ENCODE measurements around the gene ENDOU. TPM values are rescaled to one million over a fixed set of nuclear protein-coding genes. Genes with fewer than 3 reads are reported as not detected.

ENDOU gene
- total and polyA plus RNA-seq, 2 donors (not counting 3 experiments of a cell fraction or from before 2014, with no cell fraction given), result not detected

DNA sequence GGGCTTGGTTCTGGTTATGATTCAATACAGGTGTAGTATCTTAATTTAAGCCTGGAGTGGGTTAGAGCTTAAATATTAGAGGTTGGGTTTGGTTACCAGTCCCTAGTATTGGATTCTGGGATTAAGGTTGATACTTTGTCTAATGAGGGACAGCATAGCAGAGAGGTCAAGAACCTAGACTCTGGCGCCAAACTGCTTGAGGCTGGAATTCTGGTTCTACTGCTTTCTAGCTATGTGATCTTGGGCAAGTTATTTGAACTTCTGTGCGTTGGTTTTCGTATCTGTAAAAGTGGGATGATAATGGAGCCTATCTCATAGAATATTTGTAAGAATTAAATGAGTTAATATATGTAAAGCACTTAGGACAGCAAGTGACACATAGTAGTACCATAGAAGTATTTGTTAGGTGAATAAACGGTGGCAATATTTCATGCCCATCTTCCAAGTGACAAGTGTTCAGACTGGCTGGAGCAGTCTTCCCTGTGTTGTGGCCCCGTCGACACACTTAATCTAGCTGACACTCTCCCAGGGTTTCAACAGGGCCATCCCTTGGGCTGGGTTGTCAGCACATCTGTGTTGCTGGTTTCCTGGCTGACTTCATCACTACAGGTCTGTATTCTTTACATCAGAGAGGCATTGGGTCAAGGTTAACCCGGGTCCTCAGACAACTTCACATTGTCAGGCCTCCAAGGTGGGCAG is 3.0 kb downstream of the ENDOU start:
- no peak overlapping the region for H2AFZ ChIP-seq (ENCODE audit: low read depth, low read length)
- H3K4me2 ChIP-seq (ENCODE audit: insufficient read depth, low read length), result no peak overlapping the region
- intact Hi-C loops (cut with micrococcal nuclease) (no loop called here), dilution Hi-C loops (cut with MboI; ENCODE audit: extremely low pct_ligation_motif_present, low sequenced_read_pairs) (no loop called here)
- H3K27me3 ChIP-seq (ENCODE audit: control insufficient read depth in 2 of 2, insufficient read depth in 2 of 2, low read length in 2 of 2), result no peaks in the 10 kb centered on the region
- peaks cover 6% of the 10 kb centered on the region for H3K4me1 ChIP-seq (ENCODE audit: control insufficient read depth, extremely low read depth, insufficient read depth, low read length)
- TF ChIP-seq POLR2AphosphoS5 (IDR thresholded peaks at IDR 0.05; ENCODE audit: insufficient read depth, low read depth, low read length) (no peak), POLR2A (IDR thresholded peaks at IDR 0.05; ENCODE audit: low read depth, low read length) (no peak), MYC (IDR thresholded peaks at IDR 0.05; ENCODE audit: low read depth, low read length) (no peak), JUN (IDR thresholded peaks at IDR 0.05; ENCODE audit: borderline replicate concordance, insufficient read depth, insufficient read length, low read depth) (no peak), CTCF (IDR thresholded peaks at IDR 0.05; ENCODE audit: extremely low read depth in 1 of 2, insufficient read depth in 1 of 2, low read depth in 1 of 2, low read length in 2 of 2) (no peak), EZH2 (IDR thresholded peaks at IDR 0.05; ENCODE audit: borderline replicate concordance, low read depth, low read length, severe bottlenecking) (no peak), GATA2 (IDR thresholded peaks at IDR 0.05; ENCODE audit: insufficient read depth, insufficient read length, low read depth, low read length) (no peak), FOS (IDR thresholded peaks at IDR 0.05; ENCODE audit: borderline replicate concordance, insufficient read depth, low read length) (no peak)
- TF ChIP-seq, protein P1, sequence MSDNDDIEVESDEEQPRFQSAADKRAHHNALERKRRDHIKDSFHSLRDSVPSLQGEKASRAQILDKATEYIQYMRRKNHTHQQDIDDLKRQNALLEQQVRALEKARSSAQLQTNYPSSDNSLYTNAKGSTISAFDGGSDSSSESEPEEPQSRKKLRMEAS (IDR thresholded peaks at IDR 0.05; ENCODE audit: insufficient read depth, insufficient read length), result no peak
- CTCF ChIA-PET, result interaction anchor here (0.7 to 3.2 kb wide), 4 partner anchors 51 to 116 kb away, joined by 3 to 21 read pairs (median 4); partner anchors contain the start of gene SLC48A1
- no peaks in the 10 kb centered on the region for H3K79me2 ChIP-seq (ENCODE audit: control insufficient read depth, insufficient read depth, low read length)
- FAIRE-seq (no peak), DNase-seq (ENCODE audit: low read depth, low spot score) (no peak)
- no peak overlapping the region for H3K9ac ChIP-seq (replicated peaks; ENCODE audit: extremely low read depth, insufficient read depth, low read length)
- H3K27ac ChIP-seq (ENCODE audit: insufficient read depth, low read depth, low read length), result no peak overlapping the region
- no peaks in the 10 kb centered on the region for H3K36me3 ChIP-seq (ENCODE audit: control insufficient read depth in 2 of 2, extremely low read depth in 1 of 2, insufficient read depth in 2 of 2, low read length in 2 of 2)
- POLR2A ChIA-PET, result no interaction called here
- no TSS peak for BruUV-seq (replicated peaks)
- H3K9me3 ChIP-seq (replicated peaks; ENCODE audit: control insufficient read depth, insufficient read depth, low read length), result no peaks in the 10 kb centered on the region
- H3K4me3 ChIP-seq (replicated peaks in 1 of 3; ENCODE audit: insufficient read depth in 1 of 3, low read depth in 1 of 3, low read length in 3 of 3), result no peak overlapping the region
- no peaks in the 10 kb centered on the region for H3K9me1 ChIP-seq (replicated peaks; ENCODE audit: control insufficient read depth, extremely low read depth, insufficient read depth, low read length)
- H4K20me1 ChIP-seq (replicated peaks; ENCODE audit: control insufficient read depth, extremely low read depth, insufficient read depth, low read length), result no peaks in the 10 kb centered on the region

Data from endothelial cell of umbilical vein (primary cell).